Ishikawa (cell line): ENCODE data around the gene CDK19.

Experiments
- CEBPB ChIP-seq: IDR thresholded peaks from 2 replicates; pipeline ENCODE4 v1.6.1; 2012
- CREB1 ChIP-seq: IDR thresholded peaks from 2 replicates; pipeline ENCODE4 v1.6.1; 2012; ENCODE audit warnings: low read depth
- EGR1 ChIP-seq: IDR thresholded peaks from 2 replicates; pipeline ENCODE4 v1.6.1; 2012
- EP300 ChIP-seq: IDR thresholded peaks from 2 replicates; pipeline ENCODE4 v1.6.1; 2012; ENCODE audit warnings: borderline replicate concordance
- FOXM1 ChIP-seq: IDR thresholded peaks from 2 replicates; pipeline ENCODE4 v1.6.1; 2012; ENCODE audit warnings: low read depth, borderline replicate concordance
- RAD21 ChIP-seq: IDR thresholded peaks from 2 replicates; pipeline ENCODE4 v1.6.1; 2012; ENCODE audit warnings: low read depth
- TAF1 ChIP-seq: IDR thresholded peaks from 2 replicates; pipeline ENCODE4 v1.6.1; 2012; ENCODE audit warnings: low read depth, mild to moderate bottlenecking
- TCF12 ChIP-seq: IDR thresholded peaks from 2 replicates; pipeline ENCODE4 v1.6.1; 2012; ENCODE audit warnings: low read depth
- TEAD4 ChIP-seq: IDR thresholded peaks from 2 replicates; pipeline ENCODE4 v1.6.1; 2012
- YY1 ChIP-seq: IDR thresholded peaks from 2 replicates; pipeline ENCODE4 v1.6.1; 2012; ENCODE audit warnings: low read depth
- ZBTB7A ChIP-seq: IDR thresholded peaks from 2 replicates; pipeline ENCODE4 v1.6.1; 2012; ENCODE audit warnings: low read depth
- TF ChIP-seq, protein P1 (sequence below): IDR thresholded peaks from 2 replicates; pipeline ENCODE4 v1.6.1; 2012; ENCODE audit warnings: low read depth, mild to moderate bottlenecking

- TF ChIP-seq, protein P1, sequence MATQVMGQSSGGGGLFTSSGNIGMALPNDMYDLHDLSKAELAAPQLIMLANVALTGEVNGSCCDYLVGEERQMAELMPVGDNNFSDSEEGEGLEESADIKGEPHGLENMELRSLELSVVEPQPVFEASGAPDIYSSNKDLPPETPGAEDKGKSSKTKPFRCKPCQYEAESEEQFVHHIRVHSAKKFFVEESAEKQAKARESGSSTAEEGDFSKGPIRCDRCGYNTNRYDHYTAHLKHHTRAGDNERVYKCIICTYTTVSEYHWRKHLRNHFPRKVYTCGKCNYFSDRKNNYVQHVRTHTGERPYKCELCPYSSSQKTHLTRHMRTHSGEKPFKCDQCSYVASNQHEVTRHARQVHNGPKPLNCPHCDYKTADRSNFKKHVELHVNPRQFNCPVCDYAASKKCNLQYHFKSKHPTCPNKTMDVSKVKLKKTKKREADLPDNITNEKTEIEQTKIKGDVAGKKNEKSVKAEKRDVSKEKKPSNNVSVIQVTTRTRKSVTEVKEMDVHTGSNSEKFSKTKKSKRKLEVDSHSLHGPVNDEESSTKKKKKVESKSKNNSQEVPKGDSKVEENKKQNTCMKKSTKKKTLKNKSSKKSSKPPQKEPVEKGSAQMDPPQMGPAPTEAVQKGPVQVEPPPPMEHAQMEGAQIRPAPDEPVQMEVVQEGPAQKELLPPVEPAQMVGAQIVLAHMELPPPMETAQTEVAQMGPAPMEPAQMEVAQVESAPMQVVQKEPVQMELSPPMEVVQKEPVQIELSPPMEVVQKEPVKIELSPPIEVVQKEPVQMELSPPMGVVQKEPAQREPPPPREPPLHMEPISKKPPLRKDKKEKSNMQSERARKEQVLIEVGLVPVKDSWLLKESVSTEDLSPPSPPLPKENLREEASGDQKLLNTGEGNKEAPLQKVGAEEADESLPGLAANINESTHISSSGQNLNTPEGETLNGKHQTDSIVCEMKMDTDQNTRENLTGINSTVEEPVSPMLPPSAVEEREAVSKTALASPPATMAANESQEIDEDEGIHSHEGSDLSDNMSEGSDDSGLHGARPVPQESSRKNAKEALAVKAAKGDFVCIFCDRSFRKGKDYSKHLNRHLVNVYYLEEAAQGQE: no peak
- TF ChIP-seq EP300 (no peak), RAD21 (no peak), CREB1 (no peak), FOXM1 (no peak), TAF1 (no peak), CEBPB (no peak), YY1 (no peak), ZBTB7A (no peak), TCF12 (no peak), TEAD4 (no peak), EGR1 (no peak)
Measured at GRCh38 chr6:110864824-110865223, 49.6 kb upstream of the CDK19 start.
